ENCODE measurements around the gene PLEKHG2.
"Not testable (repeated sequence)": the region's sequence is repeated elsewhere in the genome, so short reads cannot be mapped to it uniquely, and the experiment has no call there.

The PLEKHG2 gene

GRCh38 chr19:39446365-39447084, 34.1 kb downstream of the PLEKHG2 start:
- no peak for DNase-seq (ENCODE audit: low read depth in 2 of 3, low spot score in 1 of 3)

DNA sequence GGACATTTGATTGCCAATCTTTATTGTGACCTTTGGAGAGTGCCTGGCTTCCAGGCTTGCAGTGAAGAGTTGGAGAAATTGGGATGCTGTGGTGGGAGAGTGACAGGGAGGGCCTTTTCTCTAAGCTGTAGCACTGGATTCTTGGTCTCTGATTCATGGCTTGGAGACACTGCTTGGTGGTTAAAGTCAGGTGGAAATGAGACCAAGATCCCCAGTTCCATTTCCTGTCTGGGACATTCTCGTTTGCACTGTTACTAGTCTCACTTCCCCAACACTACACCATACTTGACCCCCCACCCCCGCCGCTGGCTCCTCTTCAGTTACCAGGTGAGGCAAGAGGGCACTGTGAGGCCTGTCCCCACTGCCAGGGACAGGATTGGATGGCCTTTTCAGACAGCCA, 35.8 kb downstream of the PLEKHG2 start:
- no peak for DNase-seq (ENCODE audit: low read depth in 2 of 3, low spot score in 1 of 3)

DNA sequence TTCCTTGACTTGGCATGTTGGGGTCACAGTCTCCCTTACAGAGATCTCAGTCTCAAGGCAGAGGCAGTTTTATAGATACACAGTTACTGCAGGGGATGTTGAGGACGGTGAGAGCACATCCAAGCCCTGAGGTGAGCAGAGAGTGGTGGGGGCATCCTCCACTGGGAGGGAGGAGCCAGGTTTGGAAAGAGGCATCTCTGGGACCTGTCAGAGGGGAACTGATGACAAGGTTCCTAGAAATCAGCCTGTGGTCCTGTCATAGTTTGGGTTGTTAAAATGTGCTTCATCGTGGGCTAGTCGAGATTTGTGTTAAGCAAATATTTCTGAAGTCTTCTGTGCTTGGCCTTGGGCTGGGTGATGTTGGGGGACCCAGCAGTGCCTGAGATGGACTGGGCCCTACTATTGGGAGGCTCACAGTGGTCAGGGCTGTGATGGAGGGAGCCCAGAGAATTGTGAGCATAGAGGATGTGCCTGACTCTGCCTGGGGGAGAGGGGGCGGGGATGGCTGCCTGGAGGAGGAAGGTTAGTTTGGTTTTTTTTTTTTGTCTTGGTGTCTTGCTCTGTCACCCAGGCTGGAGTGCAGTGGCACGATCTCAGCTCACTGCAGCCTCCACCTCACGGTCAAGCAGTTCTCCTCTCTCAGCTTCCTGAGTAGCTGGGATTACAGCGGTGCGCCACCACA, 36.8 kb downstream of the PLEKHG2 start:
- DNase-seq (ENCODE audit: low read depth in 2 of 3, low spot score in 1 of 3) = no peak

DNA sequence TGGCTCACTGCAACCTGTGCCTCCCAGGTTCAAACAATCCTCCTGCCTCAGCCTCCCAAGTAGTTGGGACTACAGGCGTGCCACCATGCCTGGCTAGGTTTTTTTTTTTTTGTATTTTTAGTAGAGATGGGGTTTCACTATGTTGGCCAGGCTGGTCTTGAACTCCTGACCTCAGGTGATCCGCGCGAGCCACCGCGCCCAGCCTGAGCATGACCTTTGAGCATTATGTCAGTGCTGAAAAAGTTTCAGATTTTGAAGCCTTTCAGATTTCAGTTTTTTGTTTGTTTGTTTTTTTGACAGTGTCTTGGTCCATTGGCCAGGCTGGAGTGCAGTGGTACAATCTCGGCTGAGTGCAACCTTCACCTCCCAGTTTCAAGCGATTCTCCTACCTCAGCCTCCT, 38.8 kb downstream of the PLEKHG2 start:
- DNase-seq (ENCODE audit: low read depth in 2 of 3, low spot score in 1 of 3) = not testable (repeated sequence)

DNA sequence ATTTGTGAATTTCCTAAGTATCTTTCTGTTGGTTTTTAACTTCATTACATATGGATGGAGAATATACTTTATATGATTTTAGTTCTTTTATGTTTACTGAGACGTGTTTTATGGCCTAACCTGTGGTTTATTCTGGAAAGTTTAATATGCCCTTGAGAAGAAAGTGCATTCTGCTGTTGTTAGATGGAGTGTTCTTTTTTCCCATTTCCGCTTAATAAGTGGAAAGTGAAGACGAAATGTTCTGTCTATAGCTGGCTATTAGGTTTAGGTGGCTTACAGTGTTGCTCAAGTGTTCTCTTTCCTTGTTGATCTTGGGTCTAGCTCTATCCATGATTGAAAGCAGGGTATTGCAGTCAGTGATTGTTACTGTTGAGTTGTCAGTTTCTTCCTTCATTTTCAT, 50.9 kb downstream of the PLEKHG2 start:
- no peak for DNase-seq (ENCODE audit: low read depth in 2 of 3, low spot score in 1 of 3)

- DNase-seq (ENCODE audit: low read depth in 2 of 3, low spot score in 1 of 3) = no peak
Observed at GRCh38 chr19:39465956-39466747, 53.7 kb downstream of the PLEKHG2 start.

DNA sequence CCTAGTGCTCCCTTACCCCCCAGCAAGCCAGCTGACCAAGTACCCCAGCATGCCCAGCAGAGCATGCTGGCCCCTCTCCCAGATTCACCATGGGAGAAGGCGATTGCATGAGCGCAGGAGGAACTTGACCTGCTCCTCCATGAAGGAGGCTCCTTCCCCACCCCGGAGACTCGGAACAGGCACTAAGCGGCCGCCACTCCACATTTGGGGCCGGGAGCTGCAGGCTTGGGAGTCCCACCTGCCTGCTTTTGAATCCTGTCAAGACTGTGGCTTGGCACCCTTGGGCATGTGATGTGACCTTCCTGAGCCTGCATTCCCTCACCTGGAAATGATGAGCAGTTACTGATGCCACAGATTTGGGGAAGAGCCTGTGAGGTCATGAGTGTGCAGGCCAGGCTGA, 55.5 kb downstream of the PLEKHG2 start:
- DNase-seq (ENCODE audit: low read depth in 2 of 3, low spot score in 1 of 3) = no peak

DNA sequence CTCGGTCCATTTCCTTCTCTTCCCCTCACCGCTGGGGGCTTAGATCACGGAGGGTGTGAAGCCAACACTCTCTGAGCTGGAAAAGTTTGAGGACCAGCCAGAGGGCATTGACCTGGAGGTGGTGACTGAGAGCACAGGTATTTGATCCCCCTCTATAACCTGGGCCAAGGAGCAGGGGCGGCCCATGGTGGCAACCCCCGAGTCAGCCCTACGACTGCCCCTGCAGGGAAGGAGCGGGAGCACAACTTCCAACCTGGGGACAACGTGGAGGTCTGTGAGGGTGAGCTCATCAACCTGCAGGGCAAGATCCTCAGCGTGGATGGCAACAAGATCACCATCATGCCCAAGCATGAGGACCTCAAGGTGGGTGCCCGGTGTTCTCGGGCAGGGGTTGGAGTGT, 56.6 kb downstream of the PLEKHG2 start:
- DNase-seq (ENCODE audit: low read depth in 2 of 3, low spot score in 1 of 3) = no peak

- DNase-seq (ENCODE audit: low read depth in 2 of 3, low spot score in 1 of 3) = no peak
Observed at GRCh38 chr19:39469567-39469966, 57.1 kb downstream of the PLEKHG2 start.

DNA sequence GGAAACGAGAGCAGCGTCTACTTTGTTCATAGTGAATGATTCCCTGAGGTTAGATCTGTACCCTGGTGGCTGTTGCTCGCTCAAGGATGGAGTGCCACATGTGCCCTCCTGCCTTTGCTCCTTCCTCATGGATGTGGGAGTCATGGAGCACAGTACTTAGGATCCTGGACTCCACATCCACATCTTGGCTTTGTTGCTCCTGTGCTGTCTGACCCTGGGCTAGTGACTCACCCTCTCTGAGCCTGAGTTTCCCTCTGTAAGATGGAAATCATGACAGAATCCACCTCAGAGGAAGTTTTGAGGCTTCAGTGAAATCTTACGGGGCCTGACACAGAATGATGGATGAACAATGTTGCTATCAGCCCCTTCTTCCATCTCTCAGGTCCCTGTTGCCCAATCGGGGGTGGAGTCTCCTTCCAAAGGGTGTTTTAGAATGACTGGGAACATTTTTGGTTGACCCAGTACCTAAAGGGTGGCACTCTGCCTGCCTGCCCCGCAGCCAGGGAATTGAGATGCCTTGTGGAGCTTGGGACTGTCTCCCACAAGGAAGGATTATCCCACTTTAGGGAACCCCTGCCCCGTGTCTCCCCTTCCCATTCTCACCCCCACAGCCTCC, 58.4 kb downstream of the PLEKHG2 start:
- DNase-seq (ENCODE audit: low read depth in 2 of 3, low spot score in 1 of 3) = no peak

GRCh38 chr19:39471756-39472536, 59.5 kb downstream of the PLEKHG2 start:
- no peak for DNase-seq (ENCODE audit: low read depth in 2 of 3, low spot score in 1 of 3)

DNA sequence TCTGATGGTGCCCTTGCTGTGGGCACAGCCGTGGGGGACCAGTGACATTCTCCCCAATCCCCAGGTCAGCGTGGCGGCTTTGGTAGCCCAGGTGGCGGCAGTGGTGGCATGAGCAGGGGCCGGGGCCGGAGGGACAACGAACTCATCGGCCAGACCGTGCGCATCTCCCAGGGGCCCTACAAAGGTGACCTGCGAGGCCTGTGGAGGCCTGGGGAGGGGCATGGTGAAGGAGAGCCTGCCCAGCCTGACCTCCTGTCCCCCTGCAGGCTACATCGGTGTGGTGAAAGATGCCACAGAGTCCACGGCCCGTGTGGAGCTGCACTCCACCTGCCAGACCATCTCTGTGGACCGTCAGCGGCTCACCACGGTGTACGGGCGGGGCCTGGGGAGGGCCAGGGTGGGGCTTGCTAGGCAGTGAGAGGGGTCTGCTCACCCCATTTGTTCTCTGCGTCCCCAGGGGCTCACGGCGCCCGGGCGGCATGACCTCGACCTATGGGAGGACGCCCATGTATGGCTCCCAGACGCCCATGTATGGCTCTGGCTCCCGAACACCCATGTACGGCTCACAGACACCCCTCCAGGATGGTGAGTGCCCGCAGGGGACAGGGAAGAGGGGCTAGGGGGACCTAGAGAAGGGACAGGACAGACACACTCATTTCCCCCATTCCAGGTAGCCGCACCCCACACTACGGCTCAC, 60.4 kb downstream of the PLEKHG2 start:
- DNase-seq (ENCODE audit: low read depth in 2 of 3, low spot score in 1 of 3) = no peak

DNA sequence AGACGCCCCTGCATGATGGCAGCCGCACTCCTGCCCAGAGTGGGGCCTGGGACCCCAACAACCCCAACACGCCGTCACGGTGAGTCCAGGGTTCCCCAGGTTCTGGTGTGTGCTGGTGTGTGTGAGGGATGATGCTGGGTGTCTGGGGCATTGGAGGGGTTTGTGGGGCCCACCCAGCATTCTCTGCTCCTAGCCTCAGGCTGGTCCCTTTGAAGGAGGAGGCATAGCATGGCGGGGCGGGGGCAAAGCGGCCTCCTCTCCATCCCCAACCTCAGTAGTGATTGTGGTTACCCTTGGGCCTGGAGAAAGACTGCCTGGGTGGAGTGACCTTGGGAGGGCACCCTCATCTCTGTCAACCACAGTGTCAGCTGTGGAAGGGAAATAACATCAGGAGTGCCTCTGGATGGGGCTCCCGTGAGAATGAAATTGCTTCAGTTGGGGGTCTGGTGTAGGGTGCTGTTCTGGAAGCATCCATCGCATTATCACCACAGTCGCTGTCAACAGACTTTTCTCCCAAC, 61.0 kb downstream of the PLEKHG2 start:
- no peak for DNase-seq (ENCODE audit: low read depth in 2 of 3, low spot score in 1 of 3)

- peak; percentile 32 to 69 (median 60) for DNase-seq (ENCODE audit: low read depth in 2 of 3, low spot score in 1 of 3)
Observed at GRCh38 chr19:39474139-39474620, 61.7 kb downstream of the PLEKHG2 start.

DNA sequence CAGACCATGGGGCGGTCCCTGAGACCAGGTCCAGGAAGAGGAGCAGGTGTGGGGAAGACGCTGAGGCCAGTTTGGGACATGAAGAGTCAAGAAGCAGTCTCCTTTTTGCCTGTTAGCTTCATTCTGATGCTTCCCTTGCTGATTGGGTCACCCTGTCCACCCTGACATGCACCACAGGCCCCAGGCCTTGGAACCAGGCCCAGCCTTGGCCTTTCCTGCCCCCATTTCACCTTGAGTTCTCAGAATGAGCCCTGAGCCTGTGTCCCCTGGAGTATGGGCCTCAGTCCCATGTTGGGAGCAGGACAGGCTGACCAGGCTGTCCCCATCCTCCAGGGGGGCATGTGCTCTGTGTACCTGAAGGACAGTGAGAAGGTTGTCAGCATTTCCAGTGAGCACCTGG, 63.3 kb downstream of the PLEKHG2 start:
- no peak for DNase-seq (ENCODE audit: low read depth in 2 of 3, low spot score in 1 of 3)
